OCI-M2 (cell line): Measurements from ENCODE around the gene LAD1.

Experiments used
- DNase-seq: peaks from one replicate; lab custom pipeline; 2025; ENCODE audit not compliant: unreplicated experiment; lab: John Stamatoyannopoulos, UW

Gene LAD1

GRCh38 chr1:201351617-201352016 lies 47.5 kb downstream of the LAD1 start:
- DNase-seq = no peak

GRCh38 chr1:201350884-201351283 lies 48.2 kb downstream of the LAD1 start:
- DNase-seq = no peak

- DNase-seq = no peak
These were observed 48.8 kb downstream of the LAD1 start for GRCh38 chr1:201350361-201350725.

GRCh38 chr1:201349092-201349491 lies 50.0 kb downstream of the LAD1 start:
- DNase-seq = no peak

GRCh38 chr1:201348211-201348566 lies 50.9 kb downstream of the LAD1 start:
- DNase-seq = no peak

- DNase-seq = no peak
These were observed 51.5 kb downstream of the LAD1 start for GRCh38 chr1:201347498-201348210.

- no peak for DNase-seq
These were observed 52.1 kb downstream of the LAD1 start for GRCh38 chr1:201346987-201347386.

GRCh38 chr1:201346337-201346939 lies 52.7 kb downstream of the LAD1 start:
- no peak for DNase-seq

- no peak for DNase-seq
These were observed 54.1 kb downstream of the LAD1 start for GRCh38 chr1:201345081-201345355.

GRCh38 chr1:201344206-201345080 lies 54.7 kb downstream of the LAD1 start:
- DNase-seq = no peak

- no peak for DNase-seq
These were observed 57.7 kb downstream of the LAD1 start for GRCh38 chr1:201341377-201341776.

GRCh38 chr1:201336711-201337450 lies 62.2 kb downstream of the LAD1 start:
- DNase-seq = no peak

GRCh38 chr1:201335901-201336300 lies 63.2 kb downstream of the LAD1 start:
- DNase-seq = no peak

GRCh38 chr1:201335174-201335870 lies 63.8 kb downstream of the LAD1 start:
- no peak for DNase-seq

- DNase-seq = no peak
These were observed 64.6 kb downstream of the LAD1 start for GRCh38 chr1:201334325-201335173.

GRCh38 chr1:201332616-201333335 lies 66.3 kb downstream of the LAD1 start:
- DNase-seq = no peak

GRCh38 chr1:201332021-201332420 lies 67.1 kb downstream of the LAD1 start:
- no peak for DNase-seq

- no peak for DNase-seq
These were observed 68.0 kb downstream of the LAD1 start for GRCh38 chr1:201331166-201331565.
